ENCODE data around the gene PLA2G4C. TPM values are rescaled to one million over a fixed set of nuclear protein-coding genes. Genes with fewer than 3 reads are reported as not detected.

PLA2G4C gene
- total RNA-seq, 4 donors from 2014 or later, result 25.7 to 61.1 (median 51.1) TPM

DNA sequence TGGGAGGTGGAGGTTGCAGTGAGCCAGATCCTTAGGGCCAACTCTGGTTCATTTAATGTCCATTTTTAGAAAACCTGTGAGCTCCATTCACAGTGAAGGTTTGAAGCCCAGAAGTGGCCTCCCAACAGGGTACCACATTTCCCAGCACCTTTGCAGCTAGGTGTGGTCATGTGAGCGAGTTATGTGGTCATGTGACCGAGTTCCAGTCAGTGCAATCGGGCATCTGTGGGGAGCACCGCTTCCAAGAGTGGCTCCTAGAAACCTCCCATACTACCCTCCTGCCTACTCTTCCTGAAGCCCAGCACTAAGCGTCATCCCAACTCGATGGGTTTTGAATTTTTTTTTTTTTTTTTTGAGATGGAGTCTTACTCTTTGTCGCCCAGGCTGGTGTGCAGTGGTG lies 663 bp upstream of the PLA2G4C start:
- intact Hi-C loops (cut with DNase I; ENCODE audit: low total_unique reads), result no loop called here
- Histone ChIP-seq H3K4me1 (peaks cover 25 to 34% of the 10 kb centered on the region in 2 donors), H3K4me3 (peak overlapping the region in 2 of 4 donors; percentile 55 to 66), H3K9me3 (no peaks in the 10 kb centered on the region), H3K27me3 (no peaks in the 10 kb centered on the region), H3K27ac (peak overlapping the region; percentile 90 to 99 (median 96)), H3K36me3 (no peaks in the 10 kb centered on the region)
- in situ Hi-C loops (cut with MboI; ENCODE audit: low sequenced_read_pairs in 4 of 4), result loop anchor here in 1 of 4 donors (25.0 kb wide), 1 partner anchor 149 kb away; no protein-coding TSS in a partner anchor
- DNase-seq (no peak), ATAC-seq (no peak)
- no peak for TF ChIP-seq POLR2A (IDR thresholded peaks at IDR 0.05)
- TF ChIP-seq, protein P1, sequence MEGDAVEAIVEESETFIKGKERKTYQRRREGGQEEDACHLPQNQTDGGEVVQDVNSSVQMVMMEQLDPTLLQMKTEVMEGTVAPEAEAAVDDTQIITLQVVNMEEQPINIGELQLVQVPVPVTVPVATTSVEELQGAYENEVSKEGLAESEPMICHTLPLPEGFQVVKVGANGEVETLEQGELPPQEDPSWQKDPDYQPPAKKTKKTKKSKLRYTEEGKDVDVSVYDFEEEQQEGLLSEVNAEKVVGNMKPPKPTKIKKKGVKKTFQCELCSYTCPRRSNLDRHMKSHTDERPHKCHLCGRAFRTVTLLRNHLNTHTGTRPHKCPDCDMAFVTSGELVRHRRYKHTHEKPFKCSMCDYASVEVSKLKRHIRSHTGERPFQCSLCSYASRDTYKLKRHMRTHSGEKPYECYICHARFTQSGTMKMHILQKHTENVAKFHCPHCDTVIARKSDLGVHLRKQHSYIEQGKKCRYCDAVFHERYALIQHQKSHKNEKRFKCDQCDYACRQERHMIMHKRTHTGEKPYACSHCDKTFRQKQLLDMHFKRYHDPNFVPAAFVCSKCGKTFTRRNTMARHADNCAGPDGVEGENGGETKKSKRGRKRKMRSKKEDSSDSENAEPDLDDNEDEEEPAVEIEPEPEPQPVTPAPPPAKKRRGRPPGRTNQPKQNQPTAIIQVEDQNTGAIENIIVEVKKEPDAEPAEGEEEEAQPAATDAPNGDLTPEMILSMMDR (IDR thresholded peaks at IDR 0.05 in 4 of 5, conservative IDR thresholded peaks at IDR 0.05 in 1 of 5), result no peak

DNA sequence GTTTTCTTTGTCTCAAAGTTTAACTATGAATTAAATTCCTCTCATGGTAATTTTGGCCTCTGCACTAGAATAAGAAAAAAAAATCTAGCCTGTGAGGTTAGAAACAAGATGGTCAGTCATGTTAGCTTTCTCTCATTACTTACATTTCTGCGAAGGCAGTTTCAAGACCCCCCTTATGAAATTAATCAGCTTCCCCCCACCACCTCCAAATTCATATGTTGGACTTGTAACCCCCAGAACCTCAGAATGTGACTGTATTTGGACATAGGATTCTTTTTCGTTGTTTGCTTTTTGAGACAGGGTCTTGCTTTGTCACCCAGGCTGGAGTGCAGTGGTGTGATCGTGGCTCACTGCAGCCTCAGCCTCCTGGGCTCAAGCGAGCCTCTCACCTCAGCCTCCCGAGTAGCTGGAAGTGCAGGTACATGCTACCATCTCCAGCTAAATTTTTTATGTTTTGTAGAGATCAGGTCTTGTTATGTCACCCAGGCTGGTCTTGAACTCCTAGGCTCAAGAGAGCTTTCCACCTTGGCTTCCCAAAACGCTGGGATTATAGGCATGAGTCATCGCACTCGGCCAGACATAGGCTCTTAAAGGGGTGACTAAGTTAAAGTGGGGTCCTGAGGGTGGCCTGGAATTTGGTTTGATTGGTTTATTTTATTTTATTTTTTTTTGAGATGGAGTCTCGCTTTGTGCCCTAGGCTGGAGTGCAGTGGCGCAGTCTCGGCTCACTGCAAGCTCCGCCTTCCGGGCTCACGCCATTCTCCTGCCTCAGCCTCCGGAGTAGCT lies 1.4 kb downstream of the PLA2G4C start:
- H3K4me1 ChIP-seq, result peaks cover 25 to 34% of the 10 kb centered on the region in 2 donors
- in situ Hi-C loops (cut with MboI; ENCODE audit: low sequenced_read_pairs in 4 of 4), result loop anchor here (5.0 to 25.0 kb wide), 3 partner anchors 43 to 147 kb away; no protein-coding TSS in a partner anchor
- H3K4me3 ChIP-seq, result peak overlapping the region in 3 of 4 donors; percentile 55 to 66 (median 60)
- ATAC-seq (no peak), DNase-seq (no peak)
- no peaks in the 10 kb centered on the region for H3K9me3 ChIP-seq
- peak overlapping the region; percentile 90 to 99 (median 96) for H3K27ac ChIP-seq
- intact Hi-C loops (cut with DNase I; ENCODE audit: low total_unique reads), result loop anchor here (5.0 kb wide), 1 partner anchor 153 kb away; no protein-coding TSS in a partner anchor
- H3K27me3 ChIP-seq, result no peaks in the 10 kb centered on the region
- peaks cover 0 to 10% of the 10 kb centered on the region in 2 donors for H3K36me3 ChIP-seq
- no peak for TF ChIP-seq POLR2A (IDR thresholded peaks at IDR 0.05)
- TF ChIP-seq, protein P1 (IDR thresholded peaks at IDR 0.05 in 4 of 5, conservative IDR thresholded peaks at IDR 0.05 in 1 of 5), result no peak

DNA sequence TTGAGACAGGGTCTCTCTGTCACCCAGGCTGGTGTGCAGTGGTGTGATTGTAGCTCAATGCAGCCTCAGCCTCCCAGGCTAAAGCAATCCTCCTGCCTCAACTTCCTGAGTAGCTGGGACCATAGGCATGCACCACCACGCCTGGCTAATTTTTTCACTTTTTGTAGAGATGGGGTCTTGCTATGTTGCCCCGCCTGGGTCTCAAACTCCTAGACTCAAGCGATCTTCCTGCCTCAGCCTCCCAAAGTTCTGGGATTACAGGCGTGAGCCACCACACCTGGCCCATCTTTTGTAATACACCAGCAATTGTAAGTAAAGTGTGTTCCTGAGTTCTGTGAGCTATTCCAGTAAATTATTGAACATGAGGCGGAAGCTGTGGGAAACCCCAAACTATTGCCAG lies 6.7 kb downstream of the PLA2G4C start:
- DNase-seq (no peak), ATAC-seq (no peak)
- H3K4me1 ChIP-seq, result peaks cover 13 to 20% of the 10 kb centered on the region in 2 donors
- no peaks in the 10 kb centered on the region for H3K27me3 ChIP-seq
- no peaks in the 10 kb centered on the region for H3K9me3 ChIP-seq
- peaks cover 0 to 41% of the 10 kb centered on the region in 2 donors for H3K36me3 ChIP-seq
- no peak overlapping the region for H3K4me3 ChIP-seq
- in situ Hi-C loops (cut with MboI; ENCODE audit: low sequenced_read_pairs in 4 of 4), result loop anchor here in 1 of 4 donors (10.0 to 25.0 kb wide), 2 partner anchors 51 to 142 kb away; no protein-coding TSS in a partner anchor
- intact Hi-C loops (cut with DNase I; ENCODE audit: low total_unique reads), result no loop called here
- TF ChIP-seq POLR2A (IDR thresholded peaks at IDR 0.05), result no peak
- TF ChIP-seq, protein P1 (IDR thresholded peaks at IDR 0.05 in 4 of 5, conservative IDR thresholded peaks at IDR 0.05 in 1 of 5), result no peak
- H3K27ac ChIP-seq, result no peak overlapping the region

DNA sequence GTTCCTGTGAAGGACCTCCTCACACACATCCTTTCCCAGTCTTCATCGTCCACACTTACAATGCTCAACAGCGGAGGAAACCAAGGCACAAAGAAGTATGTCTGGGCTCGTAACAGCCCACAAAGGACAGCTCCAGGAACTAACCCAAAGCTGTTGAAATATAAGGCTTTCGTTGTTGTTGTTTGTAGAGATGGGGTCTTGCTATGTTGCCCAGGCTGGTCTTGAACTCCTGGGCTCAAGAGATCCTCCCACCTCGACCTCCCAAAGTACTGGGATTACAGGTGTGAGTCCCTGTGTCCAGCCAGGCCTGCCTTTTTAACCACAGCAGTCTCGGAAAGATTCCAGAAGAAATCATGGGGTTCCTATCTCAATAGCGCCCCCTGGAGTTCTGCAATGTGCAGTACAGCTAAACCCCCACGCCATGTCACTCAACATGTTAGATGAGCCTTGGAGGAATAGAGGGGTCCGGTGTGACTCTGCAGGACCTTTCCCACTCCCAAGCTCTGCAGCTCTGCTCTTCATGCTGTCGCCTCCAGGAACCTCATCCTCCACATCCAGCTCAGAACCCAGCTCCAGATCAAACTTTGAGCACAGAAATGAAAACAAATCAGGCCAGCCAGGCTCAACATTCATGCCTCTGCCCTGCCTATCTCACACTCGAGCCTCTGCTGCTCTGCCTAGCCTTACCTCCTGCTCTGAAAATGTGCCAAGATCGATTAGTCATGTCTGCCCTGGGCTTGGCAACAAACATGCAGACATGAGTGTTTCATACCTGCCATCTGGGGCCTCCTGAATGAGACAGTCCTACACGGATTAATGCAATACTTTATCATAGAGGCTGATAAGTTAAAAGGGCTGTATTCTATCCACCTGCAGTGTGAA lies 7.5 kb downstream of the PLA2G4C start:
- H3K4me1 ChIP-seq, result peaks cover 7 to 15% of the 10 kb centered on the region in 2 donors
- H3K36me3 ChIP-seq, result peaks cover 0 to 48% of the 10 kb centered on the region in 2 donors
- in situ Hi-C loops (cut with MboI; ENCODE audit: low sequenced_read_pairs in 4 of 4), result loop anchor here in 1 of 4 donors (10.0 to 25.0 kb wide), 2 partner anchors 52 to 141 kb away; no protein-coding TSS in a partner anchor
- H3K27me3 ChIP-seq, result no peaks in the 10 kb centered on the region
- TF ChIP-seq, protein P1 (IDR thresholded peaks at IDR 0.05 in 4 of 5, conservative IDR thresholded peaks at IDR 0.05 in 1 of 5), result peak; percentile 25 to 60 (median 35)
- no peak for TF ChIP-seq POLR2A (IDR thresholded peaks at IDR 0.05)
- H3K4me3 ChIP-seq, result no peak overlapping the region
- intact Hi-C loops (cut with DNase I; ENCODE audit: low total_unique reads), result no loop called here
- no peaks in the 10 kb centered on the region for H3K9me3 ChIP-seq
- ATAC-seq, result no peak
- no peak overlapping the region for H3K27ac ChIP-seq
- DNase-seq, result peak in 1 of 2 donors; percentile 27

Data from gastrocnemius medialis (tissue), 4 donors.